Measurements from ENCODE around the gene LAMTOR1.

Gene LAMTOR1

GRCh38 chr11:72111300-72112142 lies 8.4 kb upstream of the LAMTOR1 start:
- no peak for DNase-seq (ENCODE audit: insufficient read length, low spot score)
- no peak for FAIRE-seq
- TF ChIP-seq POLR2A (IDR thresholded peaks at IDR 0.05; ENCODE audit: low read depth, low read length): no peak

- no peak for FAIRE-seq
Observed at GRCh38 chr11:72105888-72106287, 2.8 kb upstream of the LAMTOR1 start, which contains the start of gene TOMT. TSS of gene TOMT (plus strand) at chr11:72105924. CDS start at chr11:72105952, 28 bp downstream.

GRCh38 chr11:72103754-72104167 lies 664 bp upstream of the LAMTOR1 start:
- DNase-seq (ENCODE audit: insufficient read length, low spot score) (no peak), FAIRE-seq (no peak)
- TF ChIP-seq POLR2A (IDR thresholded peaks at IDR 0.05; ENCODE audit: low read depth, low read length): no peak

More at GRCh38 chr11:72105888-72106287, 2.8 kb upstream of the LAMTOR1 start, which contains the start of gene TOMT:
- no peak for TF ChIP-seq POLR2A (IDR thresholded peaks at IDR 0.05; ENCODE audit: low read depth, low read length)
- DNase-seq (ENCODE audit: insufficient read length, low spot score): no peak

- DNase-seq (ENCODE audit: insufficient read length, low spot score): no peak
- FAIRE-seq: no peak
- TF ChIP-seq POLR2A (IDR thresholded peaks at IDR 0.05; ENCODE audit: low read depth, low read length): no peak
Observed at GRCh38 chr11:72102631-72102945, 509 bp downstream of the LAMTOR1 start.

GRCh38 chr11:72102162-72102561 lies 935 bp downstream of the LAMTOR1 start:
- FAIRE-seq: no peak
- TF ChIP-seq POLR2A (IDR thresholded peaks at IDR 0.05; ENCODE audit: low read depth, low read length): no peak
- DNase-seq (ENCODE audit: insufficient read length, low spot score): no peak

- no peak for DNase-seq (ENCODE audit: insufficient read length, low spot score)
- FAIRE-seq: no peak
- no peak for TF ChIP-seq POLR2A (IDR thresholded peaks at IDR 0.05; ENCODE audit: low read depth, low read length)
Observed at GRCh38 chr11:72100462-72100861, 2.6 kb downstream of the LAMTOR1 start.

- DNase-seq (ENCODE audit: insufficient read length, low spot score) (no peak), FAIRE-seq (no peak)
- TF ChIP-seq POLR2A (IDR thresholded peaks at IDR 0.05; ENCODE audit: low read depth, low read length): no peak
Observed at GRCh38 chr11:72100009-72100408, 3.1 kb downstream of the LAMTOR1 start.

- TF ChIP-seq POLR2A (IDR thresholded peaks at IDR 0.05; ENCODE audit: low read depth, low read length): no peak
- DNase-seq (ENCODE audit: insufficient read length, low spot score): no peak
- FAIRE-seq: no peak
Observed at GRCh38 chr11:72098741-72099140, 4.4 kb downstream of the LAMTOR1 start.

GRCh38 chr11:72091292-72091691 lies 11.8 kb downstream of the LAMTOR1 start:
- no peak for FAIRE-seq
- no peak for TF ChIP-seq POLR2A (IDR thresholded peaks at IDR 0.05; ENCODE audit: low read depth, low read length)
- DNase-seq (ENCODE audit: insufficient read length, low spot score): no peak

GRCh38 chr11:72088076-72088808 lies 14.9 kb downstream of the LAMTOR1 start:
- no peak for FAIRE-seq
- no peak for DNase-seq (ENCODE audit: insufficient read length, low spot score)
- TF ChIP-seq POLR2A (IDR thresholded peaks at IDR 0.05; ENCODE audit: low read depth, low read length): no peak

- DNase-seq (ENCODE audit: insufficient read length, low spot score) (no peak), FAIRE-seq (no peak)
- TF ChIP-seq POLR2A (IDR thresholded peaks at IDR 0.05; ENCODE audit: low read depth, low read length): no peak
Observed at GRCh38 chr11:72085621-72086351, 17.3 kb downstream of the LAMTOR1 start.

- no peak for TF ChIP-seq POLR2A (IDR thresholded peaks at IDR 0.05; ENCODE audit: low read depth, low read length)
- DNase-seq (ENCODE audit: insufficient read length, low spot score) (no peak), FAIRE-seq (no peak)
Observed at GRCh38 chr11:72084965-72085364, 18.1 kb downstream of the LAMTOR1 start.

- FAIRE-seq (no peak), DNase-seq (ENCODE audit: insufficient read length, low spot score) (no peak)
- TF ChIP-seq POLR2A (IDR thresholded peaks at IDR 0.05; ENCODE audit: low read depth, low read length): no peak
Observed at GRCh38 chr11:72084076-72084475, 19.0 kb downstream of the LAMTOR1 start.

GRCh38 chr11:72083414-72083813 lies 19.7 kb downstream of the LAMTOR1 start:
- TF ChIP-seq POLR2A (IDR thresholded peaks at IDR 0.05; ENCODE audit: low read depth, low read length): no peak
- FAIRE-seq: no peak
- no peak for DNase-seq (ENCODE audit: insufficient read length, low spot score)
